ENCODE data around the gene GJA5. TPM values are rescaled to one million over a fixed set of nuclear protein-coding genes. Genes with fewer than 3 reads are reported as not detected.
A peak's percentile ranks its signal among the peaks of the same experiment; 100 is the strongest.

Gene GJA5
- 10 to 100 TPM in 3 of 4 donors, 1 to 10 TPM in 1; 9.8 to 14.6 (median 12.0) TPM for total RNA-seq

DNA sequence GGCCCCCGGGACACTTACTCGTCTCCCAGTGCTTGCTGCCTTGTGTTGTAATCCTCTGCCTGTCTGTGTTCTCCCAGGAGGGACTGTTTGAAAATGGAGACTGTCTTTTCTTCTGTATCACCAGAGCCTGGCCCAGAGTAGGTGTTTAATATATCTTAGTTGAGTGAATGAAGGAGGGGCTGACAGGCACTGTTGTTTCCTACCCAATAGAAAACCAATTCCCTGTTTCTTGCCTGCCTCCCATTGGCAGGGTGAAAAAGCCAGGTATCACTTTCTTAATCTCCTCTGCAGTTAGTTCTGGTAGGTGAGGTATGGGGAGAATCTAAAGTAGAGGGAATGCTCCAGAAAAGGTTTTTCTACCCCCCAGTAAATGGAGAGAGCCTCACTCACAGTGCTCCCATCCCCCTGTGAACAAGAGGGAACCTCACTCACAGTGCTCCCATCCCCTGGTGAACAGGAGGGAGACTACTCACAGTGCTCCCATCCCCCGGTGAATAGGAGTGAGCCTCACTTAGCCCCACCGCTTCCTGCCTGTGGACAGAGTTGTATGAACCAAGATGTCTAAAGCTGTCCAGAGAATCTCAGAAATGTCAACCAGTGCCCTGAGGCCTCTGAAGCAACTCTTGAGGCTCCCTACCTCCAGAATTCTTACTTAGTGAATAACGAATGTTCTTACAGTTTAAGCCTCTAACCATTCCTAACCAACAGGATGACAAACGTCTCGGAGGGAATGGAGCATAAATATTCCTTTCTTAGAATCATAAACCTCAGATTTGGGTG, at the start of gene GJA5:
Gene GJA5, minus strand, starts transcription at position 122 of the 780 bp plus-strand sequence. CDS start 1,364 bp downstream, outside the sequence.
- H3K27ac ChIP-seq (replicated peaks in 1 of 4), result peak within 1 kb of the TSS in 1 of 4 donors; percentile 6
- peaks cover 0 to 3% (median 0%) of the 10 kb centered on the region in 4 donors for H3K36me3 ChIP-seq
- WGBS, result 80% methylated on average over 7 of the region's 7 CpGs
- H3K4me3 ChIP-seq, result no peak within 1 kb of the TSS
- intact Hi-C loops (cut with DNase I), result no loop called here
- peaks cover 32 to 48% (median 43%) of the 10 kb centered on the region in 4 donors for H3K4me1 ChIP-seq
- DNase-seq (ENCODE audit: extremely low spot score), result no peak
- no peaks in the 10 kb centered on the region for H3K9me3 ChIP-seq
- TF ChIP-seq EP300 (IDR thresholded peaks at IDR 0.05), result no peak
- no peak for TF ChIP-seq POLR2AphosphoS5 (IDR thresholded peaks at IDR 0.05)
- no peak for TF ChIP-seq CTCF (IDR thresholded peaks at IDR 0.05)
- no peak for TF ChIP-seq POLR2A (IDR thresholded peaks at IDR 0.05; ENCODE audit: low read depth)
- peaks cover 0 to 5% (median 0%) of the 10 kb centered on the region in 4 donors for H3K27me3 ChIP-seq

DNA sequence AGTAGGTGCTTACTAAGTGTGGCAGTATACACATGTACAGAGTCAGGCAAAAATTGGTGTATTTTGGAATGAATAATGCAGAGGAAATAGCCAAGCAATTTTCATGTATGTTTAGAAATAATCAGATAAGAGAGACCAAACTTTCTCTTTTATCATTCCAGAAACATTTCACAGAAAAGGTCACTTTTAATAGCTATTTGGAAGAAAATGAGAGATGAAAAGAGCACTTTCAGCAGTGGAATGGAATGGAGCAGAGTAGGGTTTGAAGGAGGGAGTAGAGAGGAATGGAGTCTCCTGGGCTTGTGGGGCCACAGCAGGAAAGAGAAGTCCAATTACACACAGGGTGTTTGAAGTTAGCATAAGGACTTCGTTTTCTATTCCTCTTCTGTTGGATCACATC, 48.8 kb upstream of the GJA5 start:
- H3K36me3 ChIP-seq, result no peaks in the 10 kb centered on the region
- no peak overlapping the region for H3K4me3 ChIP-seq
- H3K9me3 ChIP-seq, result no peaks in the 10 kb centered on the region
- peaks cover 0 to 7% (median 3%) of the 10 kb centered on the region in 4 donors for H3K4me1 ChIP-seq
- intact Hi-C loops (cut with DNase I), result no loop called here
- no peak overlapping the region for H3K27ac ChIP-seq (replicated peaks in 1 of 4)
- DNase-seq (ENCODE audit: extremely low spot score), result no peak
- no peaks in the 10 kb centered on the region for H3K27me3 ChIP-seq
- 94% methylated on average over 1 of the region's 1 CpG for WGBS
- no peak for TF ChIP-seq EP300 (IDR thresholded peaks at IDR 0.05)
- TF ChIP-seq POLR2A (IDR thresholded peaks at IDR 0.05; ENCODE audit: low read depth), result no peak
- no peak for TF ChIP-seq CTCF (IDR thresholded peaks at IDR 0.05)
- no peak for TF ChIP-seq POLR2AphosphoS5 (IDR thresholded peaks at IDR 0.05)

- intact Hi-C loops (cut with DNase I), result no loop called here
- DNase-seq (ENCODE audit: extremely low spot score), result no peak
- no peaks in the 10 kb centered on the region for H3K9me3 ChIP-seq
- no peaks in the 10 kb centered on the region for H3K27me3 ChIP-seq
- H3K4me3 ChIP-seq, result no peak overlapping the region
- no peaks in the 10 kb centered on the region for H3K36me3 ChIP-seq
- 45% methylated on average over 4 of the region's 4 CpGs for WGBS
- TF ChIP-seq POLR2AphosphoS5 (IDR thresholded peaks at IDR 0.05) (peak in 1 of 2 donors; percentile 26), POLR2A (IDR thresholded peaks at IDR 0.05; ENCODE audit: low read depth) (no peak)
- H3K4me1 ChIP-seq, result peaks cover 0 to 7% (median 3%) of the 10 kb centered on the region in 4 donors
- no peak overlapping the region for H3K27ac ChIP-seq (replicated peaks in 1 of 4)
These were observed 47.6 kb upstream of the GJA5 start for GRCh38 chr1:147808025-147808424.

DNA sequence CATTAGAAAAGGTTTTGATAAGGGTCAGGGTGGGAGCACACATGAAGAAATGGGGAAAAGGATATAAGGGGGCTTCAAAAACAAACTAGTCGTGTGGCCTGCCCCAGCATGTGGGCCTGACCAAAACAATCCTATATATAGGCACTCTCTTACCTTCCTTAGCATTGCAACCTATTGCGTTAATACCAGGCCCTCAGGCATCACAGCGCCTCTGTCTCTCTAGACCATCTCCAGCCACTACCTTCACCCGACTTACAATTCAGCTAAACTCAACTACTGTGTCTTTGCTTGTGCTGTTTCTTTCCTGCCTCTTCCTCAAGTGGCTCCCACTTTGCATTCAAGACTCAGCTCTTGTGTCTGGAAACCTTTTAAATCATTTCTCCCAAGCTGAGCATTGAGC, 47.0 kb upstream of the GJA5 start:
- Histone ChIP-seq H3K4me1 (peaks cover 0 to 7% (median under 1%) of the 10 kb centered on the region in 4 donors), H3K27ac (replicated peaks in 1 of 4) (no peak overlapping the region), H3K27me3 (no peaks in the 10 kb centered on the region), H3K4me3 (no peak overlapping the region), H3K36me3 (no peaks in the 10 kb centered on the region), H3K9me3 (no peaks in the 10 kb centered on the region)
- intact Hi-C loops (cut with DNase I), result no loop called here
- TF ChIP-seq POLR2A (IDR thresholded peaks at IDR 0.05; ENCODE audit: low read depth) (no peak), POLR2AphosphoS5 (IDR thresholded peaks at IDR 0.05) (no peak), CTCF (IDR thresholded peaks at IDR 0.05) (no peak), EP300 (IDR thresholded peaks at IDR 0.05) (no peak)
- 87% methylated on average over 4 of the region's 4 CpGs for WGBS
- DNase-seq (ENCODE audit: extremely low spot score), result no peak

GRCh38 chr1:147804942-147805723, 44.7 kb upstream of the GJA5 start:
- intact Hi-C loops (cut with DNase I), result no loop called here
- TF ChIP-seq EP300 (IDR thresholded peaks at IDR 0.05) (no peak), POLR2A (IDR thresholded peaks at IDR 0.05; ENCODE audit: low read depth) (no peak), CTCF (IDR thresholded peaks at IDR 0.05) (no peak), POLR2AphosphoS5 (IDR thresholded peaks at IDR 0.05) (no peak)
- DNase-seq (ENCODE audit: extremely low spot score), result no peak
- Histone ChIP-seq H3K27me3 (no peaks in the 10 kb centered on the region), H3K4me3 (no peak overlapping the region), H3K27ac (replicated peaks in 1 of 4) (no peak overlapping the region), H3K36me3 (no peaks in the 10 kb centered on the region), H3K9me3 (no peaks in the 10 kb centered on the region), H3K4me1 (no peaks in the 10 kb centered on the region)
- 92% methylated on average over 6 of the region's 6 CpGs for WGBS
